Immature natural killer cell (primary cell): ENCODE results near the gene SNPH. TPM values are rescaled to one million over a fixed set of nuclear protein-coding genes. Genes with fewer than 3 reads are reported as not detected.

Source experiments
- DNase-seq, 3 donors: peaks; one replicate each; pipeline ENCODE4 v3.0.0; 2022; ENCODE audit warnings: mixed read lengths in 1 of 3
- H3K27ac Mint-ChIP-seq, 6 donors: one replicate each; pipeline ENCODE4 v1.8.0; 2020; ENCODE audit warnings: mixed read lengths in 6 of 6, mild to moderate bottlenecking in 5 of 6, inconsistent platforms in 4 of 6, moderate library complexity in 3 of 6
- H3K27me3 Mint-ChIP-seq, 3 donors: one replicate each; pipeline ENCODE4 v1.8.0; 2020 to 2021; ENCODE audit warnings: low read depth in 3 of 3, mild to moderate bottlenecking in 3 of 3, mixed read lengths in 3 of 3, moderate library complexity in 3 of 3, inconsistent platforms in 1 of 3
- H3K36me3 Mint-ChIP-seq, 3 donors: one replicate each; pipeline ENCODE4 v1.8.0; 2020; ENCODE audit warnings: mixed read lengths in 3 of 3, inconsistent platforms in 2 of 3, mild to moderate bottlenecking in 2 of 3
- H3K4me1 Mint-ChIP-seq, 2 donors: one replicate each; pipeline ENCODE4 v1.8.0; 2020; ENCODE audit warnings: inconsistent platforms in 2 of 2, mild to moderate bottlenecking in 2 of 2, mixed read lengths in 2 of 2, moderate library complexity in 1 of 2
- H3K4me3 Mint-ChIP-seq, 5 donors: one replicate each; pipeline ENCODE4 v1.8.0; 2020; ENCODE audit warnings: mild to moderate bottlenecking in 5 of 5, mixed read lengths in 5 of 5, inconsistent platforms in 3 of 5, moderate library complexity in 3 of 5
- H3K9me3 Mint-ChIP-seq, 6 donors: one replicate each; pipeline ENCODE4 v1.8.0; 2020; ENCODE audit warnings: mild to moderate bottlenecking in 6 of 6, mixed read lengths in 6 of 6, inconsistent platforms in 4 of 6, moderate library complexity in 3 of 6
- polyA plus RNA-seq, 3 donors: library from polyadenylated mRNA; unstranded; fragments of 300-500 nt; fragmentation: Illumina TruSeq; gene quantifications; one replicate each; pipeline ENCODE4 v1.2.3, GENCODE V29; 2021

Gene SNPH
- polyA plus RNA-seq, 3 donors from 2014 or later, result 0.59 to 2.8 (median 1.1) TPM

DNA sequence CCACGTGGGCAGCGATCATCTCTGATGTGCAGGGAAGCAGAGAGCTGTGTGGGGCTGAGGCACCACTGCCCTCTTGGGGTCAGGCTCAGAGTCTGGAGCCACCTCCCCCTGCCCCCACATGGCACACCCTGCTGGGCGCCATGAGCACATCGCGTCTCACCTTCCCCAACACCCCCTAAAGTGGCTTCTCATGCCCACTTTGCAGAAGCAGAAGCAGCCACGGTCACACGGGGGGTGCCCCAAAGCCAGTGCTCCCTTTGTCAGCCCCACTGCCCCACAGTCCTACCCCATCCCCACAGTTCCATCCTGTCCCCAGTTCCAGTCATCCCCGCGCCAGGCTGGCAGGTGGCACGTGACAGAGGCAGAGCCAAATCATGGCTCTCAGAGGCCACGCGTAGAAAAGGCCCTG is 43.3 kb downstream of the SNPH start:
- no peak overlapping the region for H3K27ac Mint-ChIP-seq
- H3K4me1 Mint-ChIP-seq, result no peaks in the 10 kb centered on the region
- no peak for DNase-seq
- H3K4me3 Mint-ChIP-seq, result no peak overlapping the region
- peaks cover 0 to 3% (median 0%) of the 10 kb centered on the region in 3 donors for H3K36me3 Mint-ChIP-seq
- peaks cover 4% of the 10 kb centered on the region in 3 donors for H3K27me3 Mint-ChIP-seq
- H3K9me3 Mint-ChIP-seq, result no peaks in the 10 kb centered on the region

DNA sequence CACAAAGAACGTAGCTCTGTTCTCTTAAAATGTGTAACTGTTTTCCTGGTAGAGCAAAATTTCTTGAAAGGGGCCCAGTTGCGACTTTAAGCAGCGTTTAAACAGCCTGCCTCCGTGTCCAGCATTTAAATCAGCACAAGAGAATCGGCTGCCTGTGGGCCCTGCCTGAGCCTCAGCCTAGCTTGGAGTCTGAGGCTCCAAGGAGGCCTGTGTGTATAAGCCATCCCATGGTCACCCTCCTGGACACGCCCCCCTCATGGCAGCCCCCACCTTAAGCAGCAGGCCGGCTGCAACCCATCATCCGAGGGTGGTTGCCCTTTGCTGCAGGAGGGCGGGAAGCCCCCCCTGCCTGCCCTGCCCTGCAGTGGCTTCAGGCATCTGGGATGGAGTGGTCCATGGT is 44.0 kb downstream of the SNPH start:
- Mint-ChIP-seq H3K4me1 (no peaks in the 10 kb centered on the region), H3K27ac (no peak overlapping the region), H3K9me3 (no peaks in the 10 kb centered on the region), H3K27me3 (peaks cover 4% of the 10 kb centered on the region in 3 donors), H3K36me3 (peaks cover 0 to 3% (median 0%) of the 10 kb centered on the region in 3 donors), H3K4me3 (no peak overlapping the region)
- DNase-seq, result no peak

DNA sequence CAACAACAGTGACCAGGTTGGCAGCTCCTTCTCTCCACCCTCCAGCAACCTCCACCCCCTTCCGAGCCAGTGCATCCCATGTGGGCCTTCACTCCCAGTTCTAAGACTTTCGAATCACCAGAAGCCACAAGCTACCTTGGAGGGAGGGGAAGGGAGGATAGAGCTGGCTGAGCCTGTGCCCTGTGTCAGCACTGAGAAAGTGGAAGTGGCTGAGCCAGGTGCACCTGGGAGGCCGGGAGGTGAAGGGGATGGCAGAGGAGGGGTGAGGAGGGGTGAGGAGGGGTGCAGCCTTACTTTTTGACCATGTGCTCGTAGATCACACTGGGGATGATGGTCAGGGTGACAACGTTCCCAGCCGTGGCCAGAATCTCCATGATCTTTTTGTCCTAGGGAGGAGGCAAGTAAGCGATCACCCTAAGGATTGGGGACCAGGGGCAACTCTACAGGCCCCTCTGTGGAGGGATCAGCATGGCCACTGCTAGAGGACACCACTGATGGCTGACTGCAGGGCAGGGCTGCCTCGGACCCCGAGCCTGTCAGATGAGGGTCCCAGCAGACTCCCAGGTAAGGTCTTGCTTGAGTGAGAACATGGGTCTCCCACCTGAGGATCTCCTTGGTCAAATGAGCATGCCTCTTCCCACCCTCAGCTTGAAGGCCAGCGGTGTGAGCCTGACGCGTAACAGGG is 44.6 kb downstream of the SNPH start:
- no peak overlapping the region for H3K27ac Mint-ChIP-seq
- no peak overlapping the region for H3K4me3 Mint-ChIP-seq
- H3K4me1 Mint-ChIP-seq, result no peaks in the 10 kb centered on the region
- peaks cover 0 to 3% (median 0%) of the 10 kb centered on the region in 3 donors for H3K36me3 Mint-ChIP-seq
- DNase-seq, result no peak
- H3K27me3 Mint-ChIP-seq, result peaks cover 4% of the 10 kb centered on the region in 3 donors
- no peaks in the 10 kb centered on the region for H3K9me3 Mint-ChIP-seq

DNA sequence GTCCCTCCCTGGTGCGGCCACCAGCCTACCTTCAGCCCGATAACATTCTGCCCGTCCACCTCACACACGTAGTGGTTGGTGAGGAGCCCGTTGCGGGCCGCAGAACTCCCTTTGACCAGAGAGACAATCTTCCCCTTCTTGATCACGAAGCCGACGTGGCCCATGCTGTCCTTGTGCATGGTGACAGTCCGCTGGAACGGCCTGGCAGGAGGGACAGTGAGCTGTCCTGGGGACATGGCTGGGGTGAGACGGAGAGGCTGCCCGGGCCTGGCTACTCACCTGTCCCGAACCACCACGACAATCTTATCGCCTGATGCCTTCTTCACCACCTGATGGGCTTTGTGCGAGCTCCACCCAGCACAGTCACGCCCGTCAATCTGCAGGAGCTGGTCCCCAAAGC is 46.2 kb downstream of the SNPH start:
- no peaks in the 10 kb centered on the region for H3K9me3 Mint-ChIP-seq
- no peak for DNase-seq
- no peaks in the 10 kb centered on the region for H3K4me1 Mint-ChIP-seq
- no peak overlapping the region for H3K27ac Mint-ChIP-seq
- H3K36me3 Mint-ChIP-seq, result peaks cover 0 to 3% (median 0%) of the 10 kb centered on the region in 3 donors
- H3K4me3 Mint-ChIP-seq, result no peak overlapping the region
- peaks cover 4 to 8% (median 4%) of the 10 kb centered on the region in 3 donors for H3K27me3 Mint-ChIP-seq

DNA sequence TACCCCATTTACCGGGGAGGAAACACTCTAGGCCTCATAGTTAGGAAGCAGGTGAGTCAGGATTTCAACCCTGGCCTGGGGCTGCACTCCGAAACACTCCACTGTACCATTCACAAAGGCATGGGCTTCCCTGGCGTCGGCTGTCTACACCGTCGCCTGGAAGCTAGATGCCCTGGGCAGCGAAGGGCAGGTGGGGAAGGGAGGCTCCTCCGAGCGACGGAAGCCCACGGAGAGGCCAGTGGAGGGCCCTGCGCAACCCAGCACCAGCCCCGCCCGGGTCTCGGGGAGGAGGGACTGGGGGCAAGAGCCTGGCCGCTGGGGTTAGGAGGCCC is 46.8 kb downstream of the SNPH start:
- no peaks in the 10 kb centered on the region for H3K4me1 Mint-ChIP-seq
- H3K27ac Mint-ChIP-seq, result no peak overlapping the region
- no peak for DNase-seq
- peaks cover 4 to 8% (median 4%) of the 10 kb centered on the region in 3 donors for H3K27me3 Mint-ChIP-seq
- H3K4me3 Mint-ChIP-seq, result no peak overlapping the region
- peaks cover 0 to 3% (median 0%) of the 10 kb centered on the region in 3 donors for H3K36me3 Mint-ChIP-seq
- H3K9me3 Mint-ChIP-seq, result no peaks in the 10 kb centered on the region

DNA sequence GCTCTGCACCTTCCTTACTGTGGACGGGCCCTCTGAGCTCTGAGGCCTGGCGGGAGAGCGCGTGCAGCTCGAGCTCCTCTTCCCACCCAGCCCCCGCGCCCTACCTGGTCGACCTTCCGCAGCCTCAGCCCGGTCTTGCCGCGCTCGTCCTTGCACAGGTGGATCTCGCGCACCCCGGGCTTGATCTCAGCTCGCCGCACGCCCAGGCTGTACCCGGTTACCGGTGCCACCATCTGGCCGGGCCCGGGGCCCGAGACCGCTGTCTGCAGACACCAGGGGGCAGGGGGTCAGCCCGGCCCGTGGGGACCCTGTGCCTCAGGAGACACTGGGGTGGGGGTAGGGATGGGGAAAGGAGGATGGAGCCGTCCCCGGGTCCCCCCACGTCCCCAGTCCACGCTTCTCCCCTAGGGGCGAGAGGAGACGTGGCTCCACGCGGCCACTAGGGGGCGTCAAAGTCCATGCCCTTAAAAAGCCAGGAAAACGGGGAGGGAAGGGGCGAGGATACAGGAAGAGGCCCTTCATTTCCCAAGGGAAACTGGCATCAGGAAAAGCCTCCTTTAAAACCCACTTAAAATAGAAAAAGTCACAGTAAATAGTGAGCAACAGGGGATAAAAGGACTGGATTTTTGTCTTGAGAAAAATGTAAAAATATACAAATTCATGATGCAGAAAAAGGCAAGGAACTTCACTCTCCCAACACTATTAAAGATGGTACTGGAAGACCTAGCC is 47.3 kb downstream of the SNPH start:
- H3K4me1 Mint-ChIP-seq, result no peaks in the 10 kb centered on the region
- peak; percentile 60 to 65 (median 60) for DNase-seq
- no peaks in the 10 kb centered on the region for H3K9me3 Mint-ChIP-seq
- H3K36me3 Mint-ChIP-seq, result peaks cover 0 to 3% (median 0%) of the 10 kb centered on the region in 3 donors
- H3K27ac Mint-ChIP-seq, result no peak overlapping the region
- no peak overlapping the region for H3K4me3 Mint-ChIP-seq
- peaks cover 4 to 8% (median 4%) of the 10 kb centered on the region in 3 donors for H3K27me3 Mint-ChIP-seq

DNA sequence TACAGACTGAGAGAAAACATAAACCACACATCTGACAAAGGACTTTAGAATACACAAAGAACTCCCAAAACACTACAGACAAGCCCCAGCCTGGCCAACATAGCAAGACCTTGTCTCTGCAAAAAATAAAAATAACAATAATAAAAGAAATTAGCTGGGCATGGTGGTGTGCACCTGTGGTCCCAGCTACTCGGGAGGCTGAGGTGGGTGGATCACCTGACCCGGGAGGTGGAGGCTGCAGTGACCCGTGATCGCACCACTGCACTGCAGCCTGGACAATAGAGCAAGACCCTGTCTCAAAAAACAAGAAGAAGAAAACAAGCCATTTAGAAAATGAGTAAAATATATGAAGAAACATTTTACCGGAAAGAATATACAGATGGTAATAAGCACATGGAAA is 49.7 kb downstream of the SNPH start:
- H3K36me3 Mint-ChIP-seq, result peaks cover 0 to 3% (median 0%) of the 10 kb centered on the region in 3 donors
- H3K27ac Mint-ChIP-seq, result no peak overlapping the region
- H3K27me3 Mint-ChIP-seq, result peaks cover 0 to 14% (median 2%) of the 10 kb centered on the region in 3 donors
- DNase-seq, result no peak
- no peak overlapping the region for H3K4me3 Mint-ChIP-seq
- H3K4me1 Mint-ChIP-seq, result no peaks in the 10 kb centered on the region
- H3K9me3 Mint-ChIP-seq, result no peaks in the 10 kb centered on the region

DNA sequence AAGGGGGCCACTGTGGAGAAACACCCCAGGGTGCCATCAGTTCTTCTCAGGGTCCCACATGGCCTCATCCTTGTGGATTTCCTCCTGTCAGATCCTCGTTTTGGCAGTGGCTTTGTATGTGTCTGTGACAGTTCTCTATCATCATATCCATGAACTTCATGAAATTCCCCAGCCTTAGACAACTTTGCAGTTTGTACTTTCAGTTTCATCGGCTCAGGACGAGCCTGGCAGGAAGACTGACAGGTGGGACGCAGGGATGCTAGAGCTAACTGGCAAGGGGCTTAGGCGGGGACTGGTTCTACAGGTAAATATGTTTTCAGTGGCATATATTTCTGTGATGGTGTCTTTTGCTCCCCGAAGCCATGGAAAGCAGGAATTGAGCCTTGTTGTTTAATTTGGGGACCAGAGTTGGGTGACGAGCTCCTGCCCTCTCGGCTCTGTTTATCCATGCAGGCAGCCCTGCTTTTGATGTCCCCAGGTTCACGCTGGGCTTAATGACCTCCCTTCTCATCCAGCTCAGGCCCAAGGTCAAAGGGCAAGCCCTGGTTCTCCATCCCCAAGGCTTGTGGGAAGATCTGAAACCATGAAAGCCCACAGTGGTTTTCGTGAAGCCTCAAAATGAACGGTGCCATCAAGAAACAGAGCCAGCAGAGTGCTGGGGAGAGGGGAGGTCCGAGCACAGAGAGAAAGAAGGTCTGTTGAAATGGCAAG is 51.6 kb downstream of the SNPH start:
- H3K9me3 Mint-ChIP-seq, result no peaks in the 10 kb centered on the region
- H3K4me3 Mint-ChIP-seq, result no peak overlapping the region

DNA sequence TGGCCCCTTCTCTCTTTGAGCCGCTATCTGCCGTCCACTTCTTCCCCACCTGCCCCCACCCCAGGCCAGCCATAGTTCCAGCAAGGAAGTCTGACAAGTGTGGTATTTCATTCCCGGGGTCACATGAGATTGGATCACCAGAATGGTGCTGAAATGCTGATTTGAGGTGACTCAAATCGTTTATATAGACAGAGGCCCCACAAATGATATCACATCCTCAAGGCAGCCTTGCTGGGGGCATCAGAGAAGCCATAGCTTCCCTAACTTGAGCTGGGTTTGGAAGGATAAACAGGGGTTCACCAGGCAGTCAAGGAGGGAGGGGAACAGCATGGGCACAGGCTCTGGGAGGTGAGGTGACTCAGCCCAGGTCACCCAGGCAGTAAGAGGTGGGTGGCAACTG is 53.0 kb downstream of the SNPH start:
- peak overlapping the region in 1 of 6 donors; percentile 26 for H3K27ac Mint-ChIP-seq
- H3K36me3 Mint-ChIP-seq, result no peaks in the 10 kb centered on the region
- DNase-seq, result no peak
- H3K4me3 Mint-ChIP-seq, result no peak overlapping the region
- peaks cover 0 to 11% (median 0%) of the 10 kb centered on the region in 3 donors for H3K27me3 Mint-ChIP-seq
- H3K4me1 Mint-ChIP-seq, result no peaks in the 10 kb centered on the region
- H3K9me3 Mint-ChIP-seq, result no peaks in the 10 kb centered on the region

More for the DNA sequence above, 51.6 kb downstream of the SNPH start:
- DNase-seq, result no peak
- H3K27me3 Mint-ChIP-seq, result peaks cover 0 to 14% (median 0%) of the 10 kb centered on the region in 3 donors
- H3K36me3 Mint-ChIP-seq, result no peaks in the 10 kb centered on the region
- no peaks in the 10 kb centered on the region for H3K4me1 Mint-ChIP-seq
- no peak overlapping the region for H3K27ac Mint-ChIP-seq

DNA sequence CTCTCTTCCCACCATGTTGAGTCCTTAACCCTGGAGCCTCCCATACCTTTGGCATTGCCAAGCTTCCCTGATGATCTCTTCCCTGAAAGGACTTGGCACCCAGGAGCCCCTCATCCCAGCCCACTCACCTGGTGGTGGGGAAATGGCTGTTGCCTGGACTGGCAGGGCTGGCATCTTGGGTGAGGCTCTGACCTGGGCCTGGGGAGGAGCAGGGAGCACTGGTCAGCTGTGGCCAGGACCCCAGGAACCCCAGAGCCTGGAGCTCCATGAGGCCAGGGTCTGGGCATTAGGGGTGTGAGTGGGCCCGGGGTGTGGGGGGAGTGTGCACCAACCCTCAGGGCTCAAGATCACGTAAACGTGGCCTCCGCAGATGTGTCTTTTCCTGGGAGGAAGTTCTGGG is 53.4 kb downstream of the SNPH start:
- no peak overlapping the region for H3K27ac Mint-ChIP-seq
- H3K36me3 Mint-ChIP-seq, result no peaks in the 10 kb centered on the region
- no peak for DNase-seq
- no peaks in the 10 kb centered on the region for H3K9me3 Mint-ChIP-seq
- H3K4me3 Mint-ChIP-seq, result no peak overlapping the region
- H3K4me1 Mint-ChIP-seq, result no peaks in the 10 kb centered on the region
- H3K27me3 Mint-ChIP-seq, result peaks cover 0 to 11% (median 0%) of the 10 kb centered on the region in 3 donors

DNA sequence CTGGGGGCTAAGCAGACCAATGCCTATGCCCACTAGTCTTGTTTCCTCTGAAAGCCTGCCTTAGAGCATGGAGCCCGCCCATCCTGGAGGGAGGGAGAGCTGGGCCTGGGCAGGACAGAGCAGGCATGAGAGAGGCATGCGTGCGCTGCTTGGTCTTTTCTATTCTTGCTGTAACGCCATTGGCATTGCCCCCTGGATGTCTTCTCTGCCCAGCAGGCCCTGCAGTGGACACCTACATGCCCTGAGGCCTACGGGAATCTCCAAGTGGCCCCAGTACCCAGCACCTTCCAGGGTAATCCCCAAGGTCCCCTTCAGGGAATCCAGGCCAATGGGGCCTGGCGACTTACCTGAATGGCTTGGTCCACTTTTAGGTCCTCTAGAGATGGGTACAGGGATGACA is 53.9 kb downstream of the SNPH start:
- Mint-ChIP-seq H3K27ac (peak overlapping the region in 2 of 6 donors; percentile 28 to 84), H3K4me1 (no peaks in the 10 kb centered on the region), H3K27me3 (peaks cover 0 to 11% (median 0%) of the 10 kb centered on the region in 3 donors), H3K9me3 (no peaks in the 10 kb centered on the region), H3K4me3 (no peak overlapping the region), H3K36me3 (no peaks in the 10 kb centered on the region)
- DNase-seq, result no peak

DNA sequence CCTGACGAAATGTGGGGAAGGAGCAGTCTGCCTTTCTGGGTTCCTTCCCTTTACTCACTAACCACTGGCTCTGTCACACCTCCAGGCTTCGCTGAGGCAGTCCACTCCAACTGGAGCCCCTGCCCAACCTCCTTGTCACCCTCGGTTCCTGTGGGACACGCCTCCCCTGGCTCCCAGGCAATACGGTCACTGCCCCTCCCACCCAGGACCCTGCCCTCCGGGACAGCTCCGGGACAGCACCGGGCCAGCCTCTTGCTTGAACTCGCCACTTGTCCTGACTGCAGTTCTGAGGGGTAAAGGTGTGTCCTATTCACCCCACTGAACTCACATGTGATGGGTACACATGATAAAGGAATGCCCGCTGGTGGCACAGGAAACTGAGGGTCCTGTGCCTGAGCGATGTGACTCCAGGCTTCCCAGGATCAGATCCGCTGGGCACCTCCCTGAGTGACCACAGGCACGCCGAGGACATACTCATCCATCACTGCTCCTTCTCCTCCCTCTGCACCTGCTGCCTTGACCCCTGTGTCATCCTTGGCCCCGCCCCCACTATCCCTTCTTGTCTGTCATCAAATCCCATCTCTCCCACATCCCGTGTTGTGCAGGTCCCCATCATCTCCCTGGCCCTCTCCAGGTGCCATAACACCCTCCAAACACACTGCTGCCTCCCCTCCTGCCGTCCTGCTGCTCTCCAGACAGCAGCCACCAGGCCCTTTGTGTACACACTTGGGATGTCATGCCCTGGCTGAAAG is 55.0 kb downstream of the SNPH start:
- no peak overlapping the region for H3K4me3 Mint-ChIP-seq
- no peak for DNase-seq
- no peaks in the 10 kb centered on the region for H3K9me3 Mint-ChIP-seq
- H3K4me1 Mint-ChIP-seq, result no peaks in the 10 kb centered on the region
- no peaks in the 10 kb centered on the region for H3K36me3 Mint-ChIP-seq
- peaks cover 0 to 11% (median 0%) of the 10 kb centered on the region in 3 donors for H3K27me3 Mint-ChIP-seq
- H3K27ac Mint-ChIP-seq, result peak overlapping the region in 2 of 6 donors; percentile 32 to 76

DNA sequence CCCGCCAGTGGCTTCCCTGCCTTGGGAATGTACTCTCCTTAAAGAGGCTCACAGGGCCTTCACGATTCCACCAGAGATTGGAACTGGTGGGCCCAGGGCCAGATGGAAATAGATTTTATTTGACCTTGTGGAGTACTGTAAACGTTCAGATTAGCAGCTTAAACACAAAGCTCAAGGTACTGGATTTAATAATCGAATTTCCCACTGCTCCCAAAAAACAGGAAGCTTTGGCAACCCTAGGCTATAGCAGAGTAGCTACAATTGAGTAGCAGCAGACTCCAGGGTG is 55.5 kb downstream of the SNPH start:
- Mint-ChIP-seq H3K4me3 (no peak overlapping the region), H3K4me1 (no peaks in the 10 kb centered on the region), H3K27ac (peak overlapping the region in 2 of 6 donors; percentile 76 to 81), H3K27me3 (peaks cover 0 to 8% (median 0%) of the 10 kb centered on the region in 3 donors), H3K9me3 (no peaks in the 10 kb centered on the region), H3K36me3 (no peaks in the 10 kb centered on the region)
- no peak for DNase-seq
